IPS DF 4.7 (cell line): ENCODE results near the gene C1orf232.

Source experiments
- DNase-seq: peaks from one replicate; pipeline ENCODE4 v3.0.0-alpha.2; 2013; ENCODE audit warnings: low spot score; ENCODE audit errors: extremely low read depth

The C1orf232 gene

GRCh38 chr1:26158271-26158907 is 10.4 kb downstream of the C1orf232 start:
- no peak for DNase-seq

- no peak for DNase-seq
Measured at GRCh38 chr1:26156285-26157038, 12.3 kb downstream of the C1orf232 start.

GRCh38 chr1:26155370-26156284 is 13.1 kb downstream of the C1orf232 start:
- no peak for DNase-seq

GRCh38 chr1:26154750-26155149 is 14.0 kb downstream of the C1orf232 start:
- DNase-seq: no peak

GRCh38 chr1:26153966-26154532 is 14.7 kb downstream of the C1orf232 start:
- no peak for DNase-seq

GRCh38 chr1:26148887-26149286 is 19.9 kb downstream of the C1orf232 start:
- DNase-seq: no peak

GRCh38 chr1:26145960-26146294 is 22.8 kb downstream of the C1orf232 start:
- no peak for DNase-seq

- no peak for DNase-seq
Measured at GRCh38 chr1:26145041-26145959, 23.5 kb downstream of the C1orf232 start.

- DNase-seq: no peak
Measured at GRCh38 chr1:26142159-26142558, 26.6 kb downstream of the C1orf232 start.

GRCh38 chr1:26138974-26139558 is 29.7 kb downstream of the C1orf232 start:
- no peak for DNase-seq

- DNase-seq: no peak
Measured at GRCh38 chr1:26134466-26134865, 34.3 kb downstream of the C1orf232 start.

GRCh38 chr1:26132834-26133167 is 36.0 kb downstream of the C1orf232 start:
- DNase-seq: no peak

- DNase-seq: no peak
Measured at GRCh38 chr1:26132128-26132833, 36.5 kb downstream of the C1orf232 start.

- DNase-seq: no peak
Measured at GRCh38 chr1:26130695-26131094, 38.1 kb downstream of the C1orf232 start.

GRCh38 chr1:26129778-26130177 is 39.0 kb downstream of the C1orf232 start:
- no peak for DNase-seq

GRCh38 chr1:26127235-26128163 is 41.3 kb downstream of the C1orf232 start:
- no peak for DNase-seq

GRCh38 chr1:26126321-26127084 is 42.3 kb downstream of the C1orf232 start:
- no peak for DNase-seq

- no peak for DNase-seq
Measured at GRCh38 chr1:26125946-26126320, 42.8 kb downstream of the C1orf232 start.
